HG03108 (cell line): Measurements from ENCODE around the gene MTOR.

Source experiments
- ATAC-seq: cut with Tn5 transposase; IDR thresholded peaks from one replicate; pipeline ENCODE4 v1.9.1; 2021; ENCODE audit warnings: moderate library complexity; ENCODE audit not compliant: unreplicated experiment

The MTOR gene

DNA sequence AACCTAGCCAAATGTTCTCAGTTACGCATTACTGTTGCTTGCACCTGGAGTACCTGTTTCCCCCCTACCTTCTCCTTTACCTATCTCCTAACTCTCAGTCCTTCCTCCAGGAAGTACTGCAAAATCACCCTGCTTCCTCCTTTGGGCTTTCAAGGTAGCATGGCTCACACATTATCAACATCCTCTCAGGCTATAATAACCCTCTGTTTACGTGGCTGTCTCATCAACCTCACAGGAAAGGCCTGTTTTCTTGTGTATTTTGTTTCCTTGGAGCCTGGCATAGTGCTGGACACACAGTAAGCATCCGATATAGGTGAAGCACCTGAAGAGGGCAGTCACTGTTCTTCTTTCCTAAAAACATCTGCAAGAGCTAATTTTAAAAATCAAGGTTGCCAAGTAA lies 105.9 kb downstream of the MTOR start:
- no peak for ATAC-seq

DNA sequence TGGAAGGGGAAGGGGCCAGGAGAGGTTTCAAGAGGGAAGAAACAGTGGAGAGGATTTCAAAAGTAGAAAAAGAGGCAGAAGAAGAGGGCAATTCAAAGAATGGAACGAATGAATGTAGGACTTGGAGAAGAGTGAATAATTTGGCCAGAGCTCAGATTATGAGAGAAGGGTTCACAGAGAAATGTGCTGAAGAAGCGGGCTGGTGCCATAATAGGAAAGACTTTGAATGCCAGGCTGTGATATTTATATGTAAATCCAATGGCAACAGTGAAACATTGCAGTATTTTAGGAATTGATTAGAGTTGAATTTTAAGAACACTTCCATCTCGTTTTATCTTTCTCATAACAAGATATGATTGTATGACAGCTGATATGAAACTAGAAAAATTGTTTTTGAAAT lies 109.2 kb downstream of the MTOR start:
- ATAC-seq = no peak

DNA sequence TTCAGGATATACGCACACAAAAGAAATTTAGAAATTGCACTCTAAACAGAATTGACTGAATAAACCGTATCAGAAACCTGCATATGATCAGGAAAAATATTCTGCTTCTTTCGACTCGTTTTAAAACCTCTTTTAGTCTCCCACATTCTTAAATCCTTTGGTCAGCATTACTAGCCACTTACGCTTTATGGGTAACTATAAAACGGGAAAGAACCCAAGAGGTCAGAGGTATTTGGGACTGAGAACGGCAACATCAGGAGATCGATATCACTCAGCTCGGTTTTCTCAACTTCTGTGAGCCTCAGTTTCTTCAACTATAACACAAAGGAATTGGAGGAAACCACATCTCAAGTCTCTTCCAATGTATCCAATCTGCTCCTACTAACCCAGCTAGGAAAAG lies 109.6 kb downstream of the MTOR start:
- no peak for ATAC-seq

DNA sequence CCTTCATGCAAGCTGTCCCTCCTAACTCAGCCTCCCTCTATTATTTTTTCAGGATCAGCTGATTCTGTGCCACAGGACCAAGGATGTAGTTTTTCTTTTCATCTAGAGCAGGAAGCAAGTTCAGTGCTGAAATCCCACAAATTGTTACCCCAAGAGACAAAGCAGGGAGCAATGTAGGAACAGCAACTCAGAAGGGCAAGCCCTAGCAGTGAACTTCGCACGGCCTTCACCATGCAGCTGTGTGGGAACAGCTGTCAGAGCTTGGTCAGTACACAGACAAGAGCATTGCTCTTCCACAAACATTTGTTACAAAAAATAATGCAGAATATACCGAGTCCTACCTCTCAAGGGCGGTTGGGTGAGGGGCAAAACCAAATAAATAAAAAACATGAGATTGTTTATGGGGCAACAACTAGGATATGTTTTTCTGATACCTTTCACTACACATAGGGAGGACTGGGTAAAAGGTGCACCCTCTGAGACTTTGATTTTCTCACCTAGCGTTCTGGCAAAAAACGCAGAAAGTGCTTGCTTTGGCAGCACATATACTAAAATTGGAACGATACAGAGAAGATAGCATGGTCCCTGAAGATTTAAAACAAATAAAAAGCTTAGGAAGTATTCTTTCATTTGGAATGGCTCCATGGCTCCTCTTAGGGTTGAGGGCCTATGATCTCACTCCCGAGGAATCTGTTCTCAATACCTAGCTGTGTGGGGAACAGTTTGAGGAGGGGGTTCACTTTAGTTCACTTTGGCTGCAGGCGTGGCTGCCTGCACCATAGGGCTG lies 110.3 kb downstream of the MTOR start:
- ATAC-seq = no peak

DNA sequence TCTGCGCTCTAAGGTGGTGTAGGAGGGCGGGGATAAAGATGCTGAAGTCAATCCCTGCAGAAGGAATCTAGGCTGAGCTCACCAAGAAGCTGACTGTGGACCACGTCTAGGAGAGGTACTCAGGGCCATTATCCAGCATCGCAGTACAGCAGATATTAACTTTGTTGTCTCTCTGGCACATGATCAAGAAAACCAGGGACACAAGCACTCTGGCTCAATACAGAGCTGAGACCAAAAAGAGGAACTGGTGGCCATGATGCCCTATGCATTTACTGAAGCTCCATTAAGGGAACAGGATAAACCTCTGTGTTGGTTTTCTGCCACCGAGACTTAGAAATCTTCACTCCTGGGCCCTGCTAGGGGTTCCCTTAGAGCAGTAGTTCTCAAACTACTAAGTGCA lies 111.2 kb downstream of the MTOR start:
- ATAC-seq = no peak

DNA sequence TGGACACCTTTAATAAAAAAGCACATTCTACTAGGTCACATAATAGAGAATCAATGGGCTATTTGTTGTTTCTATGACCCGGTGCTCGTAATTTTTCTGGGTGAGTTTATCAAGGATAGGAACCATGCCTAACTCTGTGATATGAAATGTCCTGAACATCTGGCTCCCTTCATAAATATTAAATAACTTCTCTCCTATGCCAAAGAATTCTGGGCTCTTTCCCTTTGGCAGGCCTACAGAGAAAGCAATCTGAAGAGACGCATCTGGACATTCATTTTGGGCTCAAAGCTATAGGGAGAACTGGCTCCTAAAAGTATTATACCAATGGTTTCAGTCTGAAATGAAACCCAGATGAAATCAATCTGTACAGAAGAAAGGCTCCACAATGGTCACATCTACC lies 112.0 kb downstream of the MTOR start:
- ATAC-seq = no peak

DNA sequence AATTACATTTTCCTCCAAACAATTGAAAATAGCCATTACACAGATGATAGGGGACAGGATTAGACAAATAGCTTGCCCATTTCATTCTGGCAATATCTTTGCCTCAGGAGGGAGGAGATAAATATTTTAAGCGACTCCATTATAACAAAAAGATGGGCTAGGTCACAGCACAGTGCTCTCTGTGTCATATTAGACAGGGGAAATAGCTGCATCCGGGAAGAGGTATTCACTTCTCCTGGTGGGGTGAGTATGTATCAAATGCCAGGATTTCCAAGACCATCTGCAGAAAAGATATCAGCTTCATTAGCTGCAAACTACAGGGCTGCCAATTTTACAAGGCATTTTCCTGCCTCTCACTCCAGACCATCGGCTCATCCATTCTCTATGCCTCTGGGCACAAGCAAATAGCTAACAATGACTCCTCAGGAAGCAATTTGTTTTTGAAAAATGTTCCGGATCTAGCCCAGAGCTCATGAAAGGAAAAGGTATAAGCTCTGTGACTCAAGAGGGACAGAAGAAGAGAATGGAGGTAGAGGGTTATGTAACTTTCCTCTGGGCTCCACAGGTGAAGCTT lies 115.1 kb downstream of the MTOR start:
- ATAC-seq = no peak

DNA sequence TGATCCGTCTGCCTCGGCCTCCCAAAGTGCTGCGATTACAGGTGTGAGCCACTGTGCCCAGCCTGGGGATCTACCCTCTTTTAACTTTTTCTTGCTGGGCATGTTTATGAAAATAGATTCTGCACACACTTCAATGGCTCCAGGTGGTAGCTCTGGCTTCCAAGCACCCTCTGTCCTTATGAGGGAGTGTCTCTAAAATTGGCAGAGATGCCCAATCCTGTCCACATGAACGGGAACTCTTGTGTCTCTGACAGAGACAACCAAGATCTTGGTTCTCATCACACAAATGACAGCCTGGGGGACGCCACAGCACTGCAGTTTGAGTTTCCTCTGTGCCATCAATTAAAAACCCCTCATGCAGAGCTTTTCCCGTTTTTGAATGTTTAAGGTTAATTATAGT lies 116.6 kb downstream of the MTOR start:
- no peak for ATAC-seq

DNA sequence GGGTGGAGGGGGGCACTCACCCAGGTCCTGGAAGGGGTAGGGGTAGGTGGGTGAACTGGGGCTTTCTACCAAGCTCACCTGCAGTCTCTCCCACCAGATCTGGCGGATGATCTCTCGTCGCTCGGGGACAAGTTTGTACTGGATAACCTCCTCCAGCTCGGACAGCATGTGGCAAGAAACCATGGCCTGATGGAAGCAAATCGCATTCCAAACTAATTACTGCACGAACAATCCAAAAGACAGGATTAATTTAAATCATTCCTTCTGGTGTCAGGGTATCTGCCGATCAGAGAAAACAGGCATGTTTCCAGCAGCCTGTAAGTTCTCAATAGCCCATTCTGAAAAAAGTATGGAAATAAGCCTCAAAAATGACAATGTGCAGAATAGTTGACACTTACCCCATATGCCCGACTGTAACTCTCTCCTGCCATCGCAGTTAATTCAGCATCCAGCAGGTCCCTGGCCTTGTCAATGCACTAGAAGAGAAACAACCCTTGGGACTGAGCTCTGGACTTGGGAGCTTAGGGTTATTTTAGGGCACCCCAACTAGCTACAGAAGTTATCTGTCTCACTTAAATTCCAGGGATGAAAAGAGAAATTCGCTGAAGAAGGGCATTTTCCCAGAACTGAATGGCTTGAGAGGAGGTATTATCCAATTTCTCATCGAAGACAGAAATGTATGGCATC lies 117.6 kb downstream of the MTOR start:
- ATAC-seq = no peak

DNA sequence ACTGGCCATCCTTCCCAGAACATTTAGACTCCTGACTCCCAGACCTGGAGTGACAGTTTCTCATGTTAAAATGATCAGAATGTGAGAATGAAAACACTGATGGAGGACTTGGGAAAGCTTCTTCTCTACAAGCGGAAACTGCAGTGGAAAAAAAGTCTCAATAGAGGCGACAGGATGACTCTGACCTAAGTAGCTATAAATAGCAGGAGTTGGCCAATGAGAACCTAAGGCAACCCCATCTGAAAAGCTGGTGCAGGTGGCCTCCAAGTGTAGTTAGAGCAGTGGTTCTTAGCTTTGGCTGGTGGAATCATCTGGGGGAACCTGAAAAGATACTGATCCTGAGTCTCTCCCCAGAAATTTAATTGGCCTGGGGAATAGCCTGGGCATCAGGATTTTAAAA lies 118.4 kb downstream of the MTOR start:
- no peak for ATAC-seq

DNA sequence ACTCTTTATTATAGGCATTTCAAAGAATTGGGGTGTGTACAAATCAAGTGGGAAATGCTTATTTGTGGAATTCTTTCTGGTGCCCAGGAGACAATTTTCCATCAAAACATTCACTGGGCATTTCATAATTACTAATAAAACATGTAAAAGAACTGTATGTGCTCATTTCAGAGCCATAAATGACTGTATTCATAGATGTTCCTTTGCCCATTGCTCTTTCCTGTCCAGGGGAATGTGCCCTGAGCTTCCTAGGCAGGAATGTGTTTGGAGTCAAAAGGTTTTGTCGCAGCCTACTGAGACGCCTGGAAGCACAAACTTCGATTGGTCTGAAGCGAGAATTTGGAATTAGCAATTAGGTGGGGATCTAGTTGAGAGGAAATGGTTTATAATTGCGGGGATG lies 119.0 kb downstream of the MTOR start:
- ATAC-seq = no peak

DNA sequence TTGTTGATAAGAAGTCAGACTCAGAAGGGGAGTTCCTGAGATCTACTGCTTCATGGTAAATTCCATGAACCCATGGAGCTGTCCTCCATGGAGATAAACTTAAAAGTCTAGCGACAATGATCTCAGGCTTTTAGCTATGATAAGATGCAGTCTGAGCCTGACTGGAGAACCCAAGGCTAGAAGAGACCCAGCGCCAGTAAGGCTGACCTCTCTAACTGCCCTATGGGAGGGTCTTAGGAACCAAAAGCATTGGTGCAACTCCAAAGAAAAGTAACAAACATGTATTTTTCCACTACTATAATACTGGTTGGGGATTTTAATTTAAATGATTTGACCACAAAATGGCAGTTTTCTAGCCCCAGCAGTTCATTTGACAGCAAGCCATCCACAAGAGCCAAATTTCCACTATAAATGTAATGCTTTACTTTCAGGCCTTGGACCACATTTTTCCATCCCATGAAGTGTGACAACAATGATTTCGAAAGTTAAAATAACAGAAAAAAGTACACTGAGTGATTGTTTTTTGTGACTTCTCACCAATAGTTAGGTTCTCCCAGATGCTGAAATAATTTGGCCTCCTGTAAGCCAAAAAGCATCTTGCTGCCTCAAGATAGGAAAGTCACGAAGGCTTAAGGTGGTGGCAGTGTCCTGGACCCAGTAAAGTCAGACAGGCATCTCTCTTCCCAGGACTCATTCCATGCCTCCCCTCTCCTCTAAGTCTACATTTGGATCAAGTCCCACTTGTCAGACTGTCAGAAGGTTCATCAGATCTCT lies 119.5 kb downstream of the MTOR start:
- ATAC-seq = no peak

DNA sequence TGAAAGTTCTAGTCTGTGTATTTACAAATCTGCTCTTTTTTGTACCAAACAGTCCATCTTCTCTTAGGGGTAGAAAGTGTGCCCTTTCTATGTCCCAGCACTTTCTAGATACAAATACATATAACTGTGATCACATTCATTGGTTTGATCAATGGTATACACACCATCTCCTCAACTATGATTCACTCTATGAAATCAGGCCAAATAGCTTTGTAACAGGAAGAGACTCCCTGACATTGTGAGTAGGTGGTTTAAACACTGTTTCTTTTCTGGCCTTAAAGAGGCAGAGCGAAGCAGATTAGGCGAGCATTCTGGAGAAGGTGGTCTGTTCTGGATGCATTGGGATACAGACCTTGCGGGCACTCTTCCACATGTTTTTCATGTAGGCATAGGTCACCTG lies 123.4 kb downstream of the MTOR start:
- no peak for ATAC-seq

DNA sequence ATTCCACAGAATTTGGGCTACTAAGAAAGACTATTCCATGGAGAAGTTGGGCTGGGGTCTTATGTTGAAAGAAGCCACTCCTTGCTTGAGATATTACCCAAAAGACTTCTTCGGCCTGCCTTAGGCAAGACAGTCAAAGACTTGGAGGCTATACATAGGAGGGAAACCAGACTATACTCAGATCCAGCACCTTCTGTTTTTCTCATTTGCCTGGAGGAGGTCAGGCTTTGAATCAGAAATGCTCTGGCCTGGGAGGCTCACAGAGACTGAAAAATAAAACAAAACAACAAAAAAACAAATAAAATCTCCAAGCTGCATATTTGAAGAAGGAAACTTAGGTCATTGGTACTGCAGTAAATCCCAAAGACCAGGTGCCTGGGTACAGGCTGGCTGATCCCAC lies 124.3 kb downstream of the MTOR start:
- ATAC-seq = no peak

DNA sequence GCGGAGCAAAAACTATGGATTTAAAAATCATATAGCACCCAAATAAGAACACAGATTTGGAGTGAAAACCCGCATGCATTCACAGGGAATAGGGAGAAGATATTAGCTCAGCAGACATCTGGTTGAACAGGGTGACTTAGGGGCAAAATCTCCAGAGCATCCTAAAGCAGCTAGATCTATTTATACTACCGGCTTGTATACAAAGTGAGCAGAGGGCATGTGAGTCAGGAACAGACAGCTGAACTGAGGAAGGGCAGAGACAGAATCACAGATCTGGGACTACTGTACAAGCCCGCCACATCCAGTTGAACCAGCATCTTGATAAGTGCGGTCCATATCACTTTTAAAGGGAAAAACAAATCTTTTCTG lies 127.5 kb downstream of the MTOR start:
- ATAC-seq = no peak

DNA sequence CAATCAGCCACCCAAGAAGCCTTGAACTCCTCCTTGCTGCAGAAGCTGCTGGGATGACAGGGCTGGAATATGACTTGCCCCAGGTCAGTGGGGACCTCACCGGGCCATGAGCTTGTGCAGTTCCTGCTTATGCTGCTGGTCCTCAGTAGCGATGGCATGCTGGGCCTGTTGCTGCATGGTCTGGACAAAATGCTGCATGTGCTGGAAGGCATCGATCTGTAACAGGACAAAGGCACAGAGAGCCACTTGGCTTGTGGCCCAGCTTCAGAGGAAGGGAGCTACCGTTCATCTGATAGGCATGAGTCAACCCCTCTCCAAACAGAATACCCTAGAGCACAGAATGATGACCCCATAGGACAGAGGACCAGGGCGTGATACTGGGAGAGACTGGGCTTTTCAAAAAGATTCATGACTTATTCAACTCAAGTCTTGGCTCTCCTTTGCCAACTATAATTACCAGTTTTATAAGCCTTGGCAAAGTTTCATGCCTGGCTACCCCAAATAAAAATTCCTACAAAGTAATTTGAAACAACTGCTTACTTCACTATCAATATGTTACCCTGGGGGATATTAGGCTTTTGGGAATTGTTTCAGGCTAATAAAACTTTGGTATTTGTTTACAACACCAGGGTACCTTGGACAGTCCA lies 128.0 kb downstream of the MTOR start:
- no peak for ATAC-seq

DNA sequence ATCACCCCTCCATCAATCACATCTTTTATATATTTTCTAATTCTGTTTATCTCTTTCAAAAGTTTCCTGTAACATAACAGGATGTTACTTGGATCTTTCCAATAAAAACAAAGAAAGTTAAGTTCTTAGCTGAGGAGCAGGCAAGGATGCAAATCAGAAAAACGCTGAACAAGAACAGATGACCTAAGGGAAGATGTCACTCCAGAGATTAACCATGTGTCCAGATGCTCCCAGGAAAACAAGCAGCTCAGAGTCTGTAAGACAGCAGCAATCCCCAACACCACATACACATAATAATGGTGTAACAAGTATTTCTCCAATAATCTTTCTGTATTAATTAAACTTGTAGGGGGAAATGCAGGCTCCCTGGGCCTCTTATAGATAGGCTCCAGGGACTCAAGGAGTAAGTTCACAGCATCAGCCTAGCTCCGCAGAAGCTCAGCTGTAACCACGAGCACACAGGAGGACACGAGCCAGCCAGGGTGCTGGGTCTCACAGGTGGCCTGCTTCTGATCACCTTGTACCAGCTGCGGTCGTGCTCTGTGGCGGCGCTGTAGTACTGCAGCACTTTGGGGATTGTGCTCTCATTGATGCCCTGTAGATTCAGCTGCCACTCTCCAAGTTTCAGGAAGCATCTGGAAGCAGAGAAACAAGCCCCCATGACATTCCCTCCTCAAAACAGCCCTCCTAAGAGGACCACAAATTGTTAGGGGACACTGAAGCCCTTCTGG lies 129.6 kb downstream of the MTOR start:
- no peak for ATAC-seq

DNA sequence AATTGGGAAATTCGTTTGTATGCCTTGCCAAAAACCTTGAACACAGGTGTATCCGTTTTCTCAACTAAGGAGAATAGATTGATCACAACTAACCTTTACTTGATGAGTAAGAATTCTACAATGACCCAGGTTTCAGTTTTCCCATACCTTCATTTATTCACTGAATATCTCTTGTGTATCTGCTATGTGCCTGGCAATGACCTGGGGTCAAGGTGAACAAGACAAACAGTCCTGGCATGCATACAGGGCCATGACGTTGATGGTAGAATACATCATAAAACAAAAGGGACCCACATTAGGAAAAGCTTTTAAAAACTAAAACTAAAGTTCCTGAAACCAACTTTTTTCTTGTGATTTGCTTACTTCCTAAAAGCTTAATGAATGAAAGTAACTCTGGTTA lies 130.5 kb downstream of the MTOR start:
- ATAC-seq = no peak

DNA sequence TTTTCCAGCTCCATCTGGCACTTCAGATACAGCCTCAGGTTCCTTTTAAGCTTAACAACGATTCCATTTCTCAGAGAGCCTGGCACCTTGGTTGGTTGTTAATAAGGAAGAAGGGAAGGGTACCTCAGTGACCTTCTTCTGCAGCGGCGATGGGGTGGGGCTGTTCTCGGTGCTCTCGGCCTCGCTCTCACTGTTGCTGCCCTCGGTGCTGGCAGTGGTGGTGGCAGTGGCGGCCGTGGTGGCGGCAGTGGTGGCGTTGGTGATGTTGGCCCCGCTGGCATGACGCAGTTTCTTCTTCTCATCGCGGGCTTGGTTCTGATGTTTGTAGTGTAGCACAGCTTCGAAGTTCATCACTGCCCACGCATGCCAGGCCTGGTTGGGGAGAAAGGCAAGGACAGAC lies 131.9 kb downstream of the MTOR start:
- ATAC-seq = no peak

DNA sequence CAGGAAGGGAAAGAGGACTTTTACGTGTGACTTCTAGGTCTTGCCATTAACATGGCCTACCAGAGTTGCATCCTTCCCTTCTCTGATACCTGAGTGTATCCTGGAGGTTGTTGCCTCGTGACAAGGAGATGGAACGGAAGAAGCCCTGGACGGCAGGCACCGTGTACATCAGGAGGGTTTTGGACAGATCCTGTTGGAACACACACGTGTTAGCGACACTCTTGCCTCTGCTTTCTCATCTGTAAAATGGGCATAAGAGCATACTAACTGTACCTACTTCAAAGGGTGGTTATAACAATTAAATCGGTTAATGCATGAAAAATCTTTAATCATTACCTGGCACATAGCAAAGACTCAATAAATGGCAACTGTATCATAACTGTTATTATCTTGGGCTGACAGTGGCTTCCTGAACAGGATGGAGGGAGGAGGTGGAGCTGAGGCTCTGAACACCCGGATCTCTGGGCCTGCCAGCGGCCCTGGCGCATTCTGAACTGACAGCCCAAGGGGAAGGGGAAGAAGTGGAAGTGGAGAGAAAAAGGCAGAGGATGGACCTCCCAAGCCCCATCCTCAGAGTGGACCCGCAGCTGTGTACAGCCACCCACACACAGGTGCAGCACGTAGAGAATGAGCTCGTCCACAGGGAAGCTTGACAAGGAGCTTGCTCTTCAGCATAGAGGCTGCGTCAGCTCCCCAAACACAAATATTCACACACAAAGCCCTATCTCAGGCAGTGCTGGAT lies 132.5 kb downstream of the MTOR start:
- no peak for ATAC-seq
